Ovary (tissue), 9 donors: ENCODE results near the gene GRIN3B. TPM values are rescaled to one million over a fixed set of nuclear protein-coding genes. Genes with fewer than 3 reads are reported as not detected.

Experiments
- DNase-seq, 5 donors: peaks; one replicate each; pipeline ENCODE4 v3.0.0-alpha.2; 2019 to 2020
- H3K27ac ChIP-seq, 2 donors: fragments of 200-600 bp; one replicate each; pipeline versions ENCODE4 v1.5.1 to v1.8.0; 2019 to 2022
- H3K27me3 ChIP-seq: fragments of 200-600 bp; one replicate; pipeline ENCODE4 v1.8.0; 2022
- H3K36me3 ChIP-seq: fragments of 200-600 bp; sonication (generic); one replicate; pipeline ENCODE4 v1.5.1; 2019
- H3K4me1 ChIP-seq: one replicate; pipeline ENCODE4 v1.8.1; 2013; ENCODE audit warnings: mild to moderate bottlenecking, moderate library complexity; ENCODE audit not compliant: insufficient read depth
- H3K4me3 ChIP-seq: fragments of 200-600 bp; sonication (generic); one replicate; pipeline ENCODE4 v1.5.1; 2017
- H3K9me3 ChIP-seq, 2 donors: fragments of 200-600 bp in 1 of 2; sonication (generic) in 1 of 2; one replicate each; pipeline versions ENCODE4 v1.5.1 to v1.8.1; 2013 to 2019; ENCODE audit warnings: mild to moderate bottlenecking in 1 of 2, moderate library complexity in 1 of 2
- EP300 ChIP-seq: sonication (generic); formaldehyde crosslinking; IDR thresholded peaks from one replicate; pipeline ENCODE4 v1.6.1; 2017; ENCODE audit warnings: antibody characterized with exemption
- POLR2A ChIP-seq: fragments of 450-650 bp; IDR thresholded peaks from one replicate; pipeline ENCODE4 v1.6.1; 2017; ENCODE audit warnings: antibody characterized with exemption, mild to moderate bottlenecking, moderate library complexity
- WGBS, 3 donors: extraction: QIAGEN DNeasy Blood & Tissue Kit in 1 of 3; methylation state at CpG; one replicate each; pipeline versions ENCODE4 v1.1.5 to v1.1.7; 2013 to 2017; 5-methylcytosine and 5-hydroxymethylcytosine counted together
- intact Hi-C, 4 donors: fragments of 100-400 bp; cut with DNase I; formaldehyde crosslinking; loops; one replicate each; pipeline versions ENCODE4 v1.11.0 to v1.15.1; 2022 to 2023
- polyA plus RNA-seq, 2 donors: library from polyadenylated mRNA; stranded (reverse); fragments of 200-250 nt in 1 of 2; fragments of 350-450 nt in 1 of 2; fragmentation: Illumina TruSeq in 1 of 2; extraction: RNeasy Lipid Tissue Mini Kit (QIAGEN cat#74804) in 1 of 2; gene quantifications; one replicate each; pipeline ENCODE4 v1.2.3, GENCODE V29; 2013 to 2014
- total RNA-seq, 7 donors: library from RNA; depleted of rRNA in 2 of 7; stranded (reverse); fragments of >200 nt in 2 of 7; fragmentation: NEBNext Ultra II Directional in 3 of 7; extraction: Animal tissue kit (Norgen Biotek cat#: 25700) in 3 of 7; gene quantifications; one replicate each; pipeline versions ENCODE4 v1.1.0 to v1.2.4, GENCODE V29; 2016 to 2023
- TF ChIP-seq, protein P1 (sequence below), 3 donors: fragments of 450-650 bp in 2 of 3; fragments of 200-600 bp in 1 of 3; IDR thresholded peaks; one replicate each; pipeline versions ENCODE4 v1.5.1 to v1.8.0; 2016 to 2022; ENCODE audit warnings: antibody characterized with exemption in 3 of 3, mild to moderate bottlenecking in 1 of 3
- donor health status: DM: no; HTN: no; CAD: no; lungs with moderate emphysema.
- donor health status: DM: no; HTN: no; CAD: no.
- donor health status: Bipolar disorder and iron deficiency.
- donor health status: DM: yes; HTN: yes; CAD: no.
- donor health status: DM: no; HTN: no; CAD: no.
- donor health status: DM: yes; HTN: yes; CAD: no.

The GRIN3B gene
- total and polyA plus RNA-seq, 9 donors, result 0.07 to 7.4 (median 0.28) TPM; not detected in 3

DNA sequence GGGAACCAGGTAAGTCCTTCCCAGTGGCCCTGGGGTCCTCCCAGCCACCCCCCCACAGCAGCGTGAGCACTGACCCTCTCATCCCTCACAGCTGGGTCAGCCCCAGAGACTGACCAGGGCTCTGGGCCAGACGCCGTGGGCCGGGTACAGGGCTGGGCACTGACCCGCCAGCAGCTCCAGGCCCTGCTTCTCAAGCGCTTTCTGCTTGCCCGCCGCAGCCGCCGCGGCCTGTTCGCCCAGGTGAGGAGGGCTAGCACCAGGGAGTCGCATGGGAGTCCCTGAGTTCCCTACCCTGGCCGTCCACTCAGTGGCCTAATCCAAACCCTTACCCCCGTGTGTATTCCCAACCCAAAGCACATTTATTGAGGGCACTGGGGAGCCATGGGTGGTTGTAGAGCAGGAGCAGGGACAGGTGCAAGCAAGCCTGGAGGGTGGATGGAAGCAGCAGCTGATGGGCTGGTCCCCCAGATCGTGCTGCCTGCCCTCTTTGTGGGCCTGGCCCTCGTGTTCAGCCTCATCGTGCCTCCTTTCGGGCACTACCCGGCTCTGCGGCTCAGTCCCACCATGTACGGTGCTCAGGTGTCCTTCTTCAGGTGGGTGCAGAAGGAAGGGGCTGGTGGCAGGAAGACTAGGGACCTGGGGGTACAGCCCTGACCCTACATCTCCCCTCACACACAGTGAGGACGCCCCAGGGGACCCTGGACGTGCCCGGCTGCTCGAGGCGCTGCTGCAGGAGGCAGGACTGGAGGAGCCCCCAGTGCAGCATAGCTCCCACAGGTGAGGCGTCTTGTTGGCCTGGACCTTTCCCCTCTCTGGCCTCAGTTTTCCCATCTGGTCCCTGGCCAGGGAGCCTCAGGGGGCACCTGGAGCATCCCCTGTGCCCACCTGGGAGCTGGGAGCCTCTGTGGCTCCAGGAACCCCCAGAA, 54.1 kb downstream of the GRIN3B start:
- TF ChIP-seq, protein P1, sequence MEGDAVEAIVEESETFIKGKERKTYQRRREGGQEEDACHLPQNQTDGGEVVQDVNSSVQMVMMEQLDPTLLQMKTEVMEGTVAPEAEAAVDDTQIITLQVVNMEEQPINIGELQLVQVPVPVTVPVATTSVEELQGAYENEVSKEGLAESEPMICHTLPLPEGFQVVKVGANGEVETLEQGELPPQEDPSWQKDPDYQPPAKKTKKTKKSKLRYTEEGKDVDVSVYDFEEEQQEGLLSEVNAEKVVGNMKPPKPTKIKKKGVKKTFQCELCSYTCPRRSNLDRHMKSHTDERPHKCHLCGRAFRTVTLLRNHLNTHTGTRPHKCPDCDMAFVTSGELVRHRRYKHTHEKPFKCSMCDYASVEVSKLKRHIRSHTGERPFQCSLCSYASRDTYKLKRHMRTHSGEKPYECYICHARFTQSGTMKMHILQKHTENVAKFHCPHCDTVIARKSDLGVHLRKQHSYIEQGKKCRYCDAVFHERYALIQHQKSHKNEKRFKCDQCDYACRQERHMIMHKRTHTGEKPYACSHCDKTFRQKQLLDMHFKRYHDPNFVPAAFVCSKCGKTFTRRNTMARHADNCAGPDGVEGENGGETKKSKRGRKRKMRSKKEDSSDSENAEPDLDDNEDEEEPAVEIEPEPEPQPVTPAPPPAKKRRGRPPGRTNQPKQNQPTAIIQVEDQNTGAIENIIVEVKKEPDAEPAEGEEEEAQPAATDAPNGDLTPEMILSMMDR (IDR thresholded peaks at IDR 0.05), result no peak
- no peak for TF ChIP-seq EP300
- no peak for TF ChIP-seq POLR2A
- Histone ChIP-seq H3K9me3 (peaks cover 4 to 14% of the 10 kb centered on the region in 2 donors), H3K4me1 (no peaks in the 10 kb centered on the region), H3K4me3 (no peak overlapping the region), H3K27ac (no peak overlapping the region), H3K36me3 (no peaks in the 10 kb centered on the region), H3K27me3 (no peaks in the 10 kb centered on the region)
- 91 to 96% (median 93%) methylated on average over 28 of the region's 28 CpGs for WGBS, 3 donors
- intact Hi-C loops, result no loop called here
- peak in 1 of 5 donors; percentile 31 for DNase-seq

DNA sequence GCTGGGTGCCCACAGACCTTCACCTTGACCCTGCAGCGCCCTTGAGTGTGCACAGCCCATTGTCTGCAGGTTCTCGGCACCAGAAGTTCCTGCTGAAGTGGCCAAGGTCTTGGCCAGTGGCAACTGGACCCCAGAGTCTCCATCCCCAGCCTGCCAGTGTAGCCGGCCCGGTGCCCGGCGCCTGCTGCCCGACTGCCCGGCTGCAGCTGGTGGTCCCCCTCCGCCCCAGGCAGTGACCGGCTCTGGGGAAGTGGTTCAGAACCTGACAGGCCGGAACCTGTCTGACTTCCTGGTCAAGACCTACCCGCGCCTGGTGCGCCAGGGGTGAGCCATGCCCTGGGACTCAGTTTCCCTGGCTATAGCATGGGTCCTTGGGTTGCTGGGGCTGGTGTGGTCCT, 54.8 kb downstream of the GRIN3B start:
- intact Hi-C loops, result no loop called here
- no peaks in the 10 kb centered on the region for H3K27me3 ChIP-seq
- H3K36me3 ChIP-seq, result no peaks in the 10 kb centered on the region
- H3K27ac ChIP-seq, result no peak overlapping the region
- 92 to 95% (median 95%) methylated on average over 6 to 14 of the region's 14 CpGs for WGBS, 3 donors
- H3K9me3 ChIP-seq, result peaks cover 4 to 14% of the 10 kb centered on the region in 2 donors
- TF ChIP-seq, protein P1 (IDR thresholded peaks at IDR 0.05), result no peak
- no peak for TF ChIP-seq EP300
- TF ChIP-seq POLR2A, result no peak
- no peak overlapping the region for H3K4me3 ChIP-seq
- no peak for DNase-seq
- no peaks in the 10 kb centered on the region for H3K4me1 ChIP-seq

DNA sequence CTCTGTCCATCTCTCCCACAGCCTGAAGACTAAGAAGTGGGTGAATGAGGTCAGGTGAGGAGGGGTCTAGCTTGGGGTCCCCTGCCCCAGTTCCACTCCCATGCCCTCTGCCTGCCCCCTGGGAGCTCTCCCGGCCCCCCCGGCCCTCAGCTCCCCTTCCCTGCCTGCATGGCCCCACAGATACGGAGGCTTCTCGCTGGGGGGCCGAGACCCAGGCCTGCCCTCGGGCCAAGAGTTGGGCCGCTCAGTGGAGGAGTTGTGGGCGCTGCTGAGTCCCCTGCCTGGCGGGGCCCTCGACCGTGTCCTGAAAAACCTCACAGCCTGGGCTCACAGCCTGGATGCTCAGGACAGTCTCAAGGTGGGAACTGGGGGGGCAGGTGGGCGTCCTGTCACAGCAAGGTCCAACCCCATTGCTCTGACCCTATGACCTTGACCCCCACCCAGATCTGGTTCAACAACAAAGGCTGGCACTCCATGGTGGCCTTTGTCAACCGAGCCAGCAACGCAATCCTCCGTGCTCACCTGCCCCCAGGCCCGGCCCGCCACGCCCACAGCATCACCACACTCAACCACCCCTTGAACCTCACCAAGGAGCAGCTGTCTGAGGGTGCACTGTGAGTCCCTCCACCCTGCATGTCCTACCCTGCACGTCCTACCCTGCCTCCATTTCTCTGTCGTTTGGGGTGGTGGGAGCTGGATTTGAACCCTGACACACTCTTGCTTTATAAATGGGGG, 55.8 kb downstream of the GRIN3B start:
- Histone ChIP-seq H3K9me3 (peaks cover 4 to 14% of the 10 kb centered on the region in 2 donors), H3K4me1 (no peaks in the 10 kb centered on the region), H3K36me3 (no peaks in the 10 kb centered on the region), H3K27me3 (no peaks in the 10 kb centered on the region), H3K27ac (no peak overlapping the region), H3K4me3 (no peak overlapping the region)
- TF ChIP-seq EP300, result no peak
- 93 to 98% (median 95%) methylated on average over 19 to 20 of the region's 20 CpGs for WGBS, 3 donors
- intact Hi-C loops, result no loop called here
- peak in 1 of 5 donors; percentile 30 for DNase-seq

DNA sequence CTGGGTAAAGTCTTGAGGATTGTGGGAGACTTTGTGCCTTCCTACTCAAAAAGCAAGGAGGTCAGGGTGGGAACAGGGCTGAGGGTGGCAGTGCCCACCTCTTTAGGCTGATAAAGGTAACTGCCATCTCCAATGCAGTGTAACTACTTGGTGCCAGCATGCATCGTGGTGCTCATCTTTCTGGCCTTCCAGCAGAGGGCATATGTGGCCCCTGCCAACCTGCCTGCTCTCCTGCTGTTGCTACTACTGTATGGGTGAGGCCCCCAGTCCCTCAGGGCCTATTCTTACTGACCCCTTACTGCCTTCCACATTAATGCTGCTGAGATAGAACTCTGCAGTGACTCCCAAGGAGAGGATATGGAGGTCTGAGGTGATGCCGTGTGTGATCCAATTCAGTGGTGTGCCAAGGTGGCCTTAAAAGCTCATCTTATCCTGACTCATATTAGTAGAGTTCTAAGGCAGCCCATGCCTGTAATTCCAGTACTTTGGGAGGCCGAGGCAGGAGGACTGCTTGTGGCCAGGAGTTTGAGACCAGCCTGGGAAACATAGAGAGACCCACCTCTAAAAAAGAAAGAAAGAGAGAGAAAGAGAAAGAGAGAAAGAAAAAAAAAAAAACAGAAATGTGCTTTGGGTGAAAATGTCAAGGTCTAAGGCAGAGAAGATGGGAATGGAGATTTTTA, 57.1 kb downstream of the GRIN3B start:
- H3K27me3 ChIP-seq, result no peaks in the 10 kb centered on the region
- H3K9me3 ChIP-seq, result peaks cover 4 to 14% of the 10 kb centered on the region in 2 donors
- no peaks in the 10 kb centered on the region for H3K4me1 ChIP-seq
- DNase-seq, result no peak
- WGBS, 3 donors, result 48 to 51% (median 49%) methylated on average over 3 of the region's 3 CpGs
- TF ChIP-seq, protein P1 (IDR thresholded peaks at IDR 0.05), result no peak
- TF ChIP-seq EP300 (no peak), POLR2A (no peak)
- no peak overlapping the region for H3K27ac ChIP-seq
- H3K4me3 ChIP-seq, result no peak overlapping the region
- intact Hi-C loops, result no loop called here
- H3K36me3 ChIP-seq, result no peaks in the 10 kb centered on the region
